Activated CD4-positive, alpha-beta T cell treated with anti-CD3 and anti-CD28 coated beads, Interleukin-2, amount 50 U/mL, for 24 hours (primary cell): ENCODE results near the gene CSNK1G1.
A peak's percentile ranks its signal among the peaks of the same experiment; 100 is the strongest.
"Not testable (repeated sequence)": the region's sequence is repeated elsewhere in the genome, so short reads cannot be mapped to it uniquely, and the experiment has no call there.

ENCODE experiments used
- DNase-seq, 2 donors: peaks; one replicate each; pipeline ENCODE4 v3.0.0-alpha.2; 2020; ENCODE audit warnings: low read depth in 1 of 2, low spot score in 1 of 2

Gene CSNK1G1

GRCh38 chr15:64246364-64247189 lies 109.4 kb downstream of the CSNK1G1 start:
- peak in 1 of 2 donors; percentile 45 for DNase-seq

DNA sequence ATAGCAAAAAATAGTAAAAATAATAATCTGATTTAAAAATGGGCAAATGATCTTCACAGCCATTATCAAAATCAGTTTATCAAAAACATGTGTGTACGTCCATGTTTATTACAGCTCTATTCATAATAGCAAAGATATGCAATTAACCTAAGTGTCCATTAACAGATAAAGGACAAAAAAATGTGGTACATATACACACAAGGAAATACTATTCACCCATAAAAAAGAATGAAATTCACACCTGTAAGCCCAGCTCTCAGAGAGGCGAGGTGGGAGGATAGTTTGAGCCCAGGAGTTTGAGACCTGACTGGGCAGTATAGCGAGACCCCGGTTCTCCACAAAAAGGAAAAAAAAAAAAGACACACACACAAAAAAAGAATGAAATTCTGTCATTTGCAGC lies 110.6 kb downstream of the CSNK1G1 start:
- DNase-seq = no peak

DNA sequence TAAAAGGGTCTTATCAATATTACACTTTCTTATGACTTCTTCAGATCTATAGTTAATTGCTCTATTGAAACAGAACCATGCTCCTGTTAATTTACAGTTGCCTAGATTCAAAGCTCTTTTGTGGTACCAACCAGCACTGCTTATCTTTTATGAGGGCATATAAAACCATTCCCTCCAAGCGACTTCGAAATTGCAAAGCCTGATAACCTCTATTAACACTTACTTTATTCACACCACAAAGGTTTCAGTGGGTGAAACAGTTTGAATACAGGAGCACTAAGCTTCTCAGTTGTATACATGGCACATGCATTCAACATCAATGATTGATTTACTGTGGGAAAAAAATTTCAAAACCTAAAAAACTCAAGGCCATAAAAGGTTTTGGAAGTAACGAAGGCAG lies 118.3 kb downstream of the CSNK1G1 start:
- DNase-seq = no peak

DNA sequence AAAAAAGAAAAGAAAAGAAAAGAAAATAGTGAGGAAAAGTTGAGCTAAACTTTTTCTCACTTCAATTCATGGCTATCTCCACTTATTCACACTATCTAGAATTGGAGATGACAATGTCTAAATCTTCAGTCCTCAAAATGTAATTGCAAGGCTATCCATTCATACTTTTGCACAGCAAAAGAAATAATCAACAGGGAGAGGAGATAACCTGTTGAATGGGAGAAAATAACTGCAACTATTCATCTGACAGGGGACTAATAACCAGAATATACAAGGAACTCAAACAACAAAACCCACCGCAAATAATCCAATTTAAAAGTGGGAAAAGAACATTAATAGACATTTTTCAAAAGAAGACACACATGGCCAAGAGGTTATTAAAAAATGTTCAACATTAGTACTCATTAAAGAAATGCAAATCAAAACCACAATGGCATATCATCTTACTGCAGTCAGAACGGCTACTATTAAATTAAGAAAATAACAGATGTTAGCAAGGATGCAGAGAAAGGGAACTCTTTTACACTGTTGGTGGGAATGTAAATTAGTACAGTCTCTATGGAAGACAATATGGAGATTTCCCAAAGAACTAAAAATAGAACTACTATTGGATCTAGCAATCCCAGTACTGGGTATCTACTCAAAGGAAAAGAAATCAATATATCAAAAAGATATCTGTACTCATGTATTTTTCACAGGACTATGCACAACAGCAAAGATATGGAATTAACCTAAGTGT lies 119.6 kb downstream of the CSNK1G1 start:
- no peak for DNase-seq

DNA sequence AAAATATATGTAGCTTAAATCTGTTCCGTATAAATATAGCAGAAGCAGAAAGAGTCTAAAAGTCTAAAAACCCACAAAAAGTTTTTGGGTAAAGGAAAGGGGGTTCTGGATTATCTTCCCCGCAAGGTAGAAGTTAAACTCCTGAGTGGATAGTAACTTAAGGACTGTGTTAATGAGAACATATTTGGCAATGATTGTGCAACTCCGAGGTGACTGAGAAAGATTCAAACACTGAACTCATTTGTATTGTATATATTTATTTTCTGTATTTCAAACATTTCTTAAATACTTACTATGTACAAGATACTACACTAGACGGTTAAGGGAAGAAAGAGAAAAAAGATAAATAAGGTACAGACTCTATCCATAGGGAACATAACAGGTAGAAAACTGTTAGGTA lies 120.4 kb downstream of the CSNK1G1 start:
- no peak for DNase-seq

DNA sequence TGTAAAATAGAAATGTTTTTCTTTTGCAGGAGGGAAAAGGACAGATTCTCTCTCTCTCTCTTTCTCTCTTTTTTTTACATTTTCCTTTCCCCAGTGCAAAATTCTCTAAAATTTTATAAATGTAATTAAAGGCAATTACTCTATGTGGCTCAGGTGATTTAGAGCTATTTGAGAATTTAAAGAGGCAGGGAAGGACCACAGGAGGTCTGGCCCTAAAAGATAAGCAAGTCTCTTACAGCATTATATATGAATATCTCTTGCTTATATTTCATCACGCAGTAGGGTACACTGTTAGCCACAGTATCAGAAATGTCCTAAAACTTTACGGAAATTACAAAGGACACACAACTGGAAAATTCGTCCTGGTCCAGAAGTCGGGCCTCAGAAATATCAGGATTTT lies 122.7 kb downstream of the CSNK1G1 start:
- no peak for DNase-seq

GRCh38 chr15:64232400-64232799 lies 123.6 kb downstream of the CSNK1G1 start:
- no peak for DNase-seq

GRCh38 chr15:64229129-64229724 lies 126.7 kb downstream of the CSNK1G1 start:
- DNase-seq = no peak

DNA sequence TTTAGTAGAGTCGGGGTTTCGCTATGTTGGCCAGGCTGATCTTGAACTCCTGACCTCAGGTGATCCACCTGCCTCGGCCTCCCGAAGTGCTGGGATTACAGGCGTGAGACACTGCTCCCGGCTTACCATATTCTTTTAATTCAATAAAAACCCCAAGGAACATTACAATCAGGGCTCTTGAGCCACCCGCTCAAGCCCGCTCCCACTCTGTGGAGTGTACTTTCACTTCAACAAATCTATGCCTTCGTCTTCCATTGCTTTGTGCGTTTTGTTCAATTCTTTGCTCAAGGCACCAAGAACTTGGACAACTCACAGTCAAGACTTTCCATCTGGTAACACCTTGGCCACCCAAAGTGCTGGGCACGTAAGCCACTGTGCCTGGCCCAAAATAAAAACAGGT lies 130.2 kb downstream of the CSNK1G1 start:
- DNase-seq = no peak

- DNase-seq = no peak
Observed at GRCh38 chr15:64224511-64224910, 131.5 kb downstream of the CSNK1G1 start.

- DNase-seq = no peak
Observed at GRCh38 chr15:64223882-64224281, 132.1 kb downstream of the CSNK1G1 start.

GRCh38 chr15:64222573-64223366 lies 133.2 kb downstream of the CSNK1G1 start:
- no peak for DNase-seq

GRCh38 chr15:64221911-64222310 lies 134.1 kb downstream of the CSNK1G1 start:
- DNase-seq = not testable (repeated sequence)

DNA sequence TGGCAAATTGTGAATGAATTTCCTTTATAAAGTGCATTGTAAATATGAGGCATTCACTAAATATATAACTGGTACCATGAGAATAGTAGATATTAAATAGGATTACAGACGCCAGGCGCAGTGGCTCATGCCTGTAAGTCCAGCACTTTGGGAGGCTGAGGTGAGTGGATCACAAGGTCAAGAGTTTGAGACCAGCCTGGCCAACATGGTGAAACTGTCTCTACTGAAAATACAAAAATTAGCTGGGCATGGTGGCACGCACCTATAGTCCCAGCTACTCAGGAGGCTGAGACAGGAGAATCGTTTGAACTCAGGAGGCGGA lies 138.6 kb downstream of the CSNK1G1 start:
- not testable (repeated sequence) for DNase-seq

GRCh38 chr15:64216730-64217428 lies 139.1 kb downstream of the CSNK1G1 start:
- no peak for DNase-seq

GRCh38 chr15:64216196-64216595 lies 139.8 kb downstream of the CSNK1G1 start:
- DNase-seq = no peak

- no peak for DNase-seq
Observed at GRCh38 chr15:64213646-64214045, 142.3 kb downstream of the CSNK1G1 start.

DNA sequence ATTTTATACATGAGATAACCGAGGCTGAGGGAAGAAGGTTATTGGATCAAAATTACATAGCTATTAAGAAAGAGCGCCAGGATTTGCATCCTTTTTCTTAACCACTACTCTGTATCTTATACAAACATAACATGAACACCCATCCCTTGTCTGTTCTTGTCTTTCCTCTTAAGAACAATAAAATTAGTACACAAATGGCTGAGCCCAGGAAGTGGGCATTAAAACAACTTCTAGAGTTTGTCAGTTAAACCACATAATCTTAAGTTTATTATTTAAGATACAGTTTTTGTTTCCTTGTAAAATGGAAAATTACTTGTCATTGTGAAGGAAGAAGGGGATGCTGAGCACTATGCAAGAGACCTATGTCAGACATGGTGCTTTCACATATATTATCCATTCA lies 144.3 kb downstream of the CSNK1G1 start:
- DNase-seq = no peak

DNA sequence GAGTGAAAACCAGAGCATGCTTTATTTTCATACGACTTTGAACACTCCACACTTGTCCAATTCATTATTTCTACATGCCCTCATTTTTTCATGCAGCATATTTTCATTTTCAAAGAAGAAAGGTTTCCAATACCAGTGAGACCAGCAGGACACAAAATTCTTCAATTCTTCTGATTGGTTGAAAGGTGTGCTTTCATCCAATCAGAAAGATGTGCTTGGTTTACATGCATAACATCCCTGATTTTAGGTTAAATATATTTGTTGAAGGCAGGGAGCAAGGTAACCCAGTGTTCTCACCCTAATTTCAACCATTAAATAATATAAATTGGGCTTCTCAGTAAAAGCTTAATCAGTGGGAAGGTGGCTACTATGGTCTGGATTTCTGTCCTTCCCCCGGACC lies 145.6 kb downstream of the CSNK1G1 start:
- DNase-seq = no peak

- no peak for DNase-seq
Observed at GRCh38 chr15:64209680-64210334, 146.2 kb downstream of the CSNK1G1 start.
